Posterior vena cava (tissue), 2 donors: Measurements from ENCODE around the gene MRPL36. TPM values are rescaled to one million over a fixed set of nuclear protein-coding genes. Genes with fewer than 3 reads are reported as not detected.

Experiments used
- total RNA-seq, 2 donors: library from RNA; stranded (reverse); fragmentation: NEBNext Ultra II Directional; extraction: Animal tissue kit (Norgen Biotek cat#: 25700); gene quantifications; one replicate each; pipeline ENCODE4 v1.2.1, GENCODE V29; 2021
- donor health status: DM: yes; HTN: yes; CAD: no.
- donor health status: DM: yes; HTN: yes; CAD: no.

The MRPL36 gene
- total RNA-seq, 2 donors from 2014 or later = 29.4 to 32.4 TPM

Other genes with a start within 250 kb of the MRPL36 start
- gene NDUFS6, start 1.6 kb upstream of the MRPL36 start, total RNA-seq = 10 to 100 TPM; 25.4 to 25.8 TPM
- gene IRX4, start 83.1 kb upstream of the MRPL36 start, total RNA-seq = not detected